Adrenal gland (tissue), 12 donors: ENCODE results near the gene NRP2. TPM values are rescaled to one million over a fixed set of nuclear protein-coding genes. Genes with fewer than 3 reads are reported as not detected.

Experiments used
- DNase-seq, 7 donors: peaks; one replicate each; pipeline ENCODE4 v3.0.0-alpha.2; 2019 to 2020
- H3K27ac ChIP-seq, 5 donors: fragments of 200-600 bp; sonication (generic) in 4 of 5; 1 replicate in 3 of 5; 2 replicates in 2 of 5; pipeline versions ENCODE4 v1.5.1 to v1.8.0; 2016 to 2020; ENCODE audit warnings: mild to moderate bottlenecking in 1 of 5
- H3K27me3 ChIP-seq: fragments of 200-600 bp; 2 replicates; pipeline ENCODE4 v1.8.0; 2021
- H3K36me3 ChIP-seq, 2 donors: fragments of 200-600 bp; replicated peaks in 1 of 2; 1 replicate in 1 of 2; 2 replicates in 1 of 2; pipeline versions ENCODE4 v1.5.1 to v1.8.0; 2018 to 2022
- H3K4me1 ChIP-seq, 2 donors: fragments of 200-600 bp; replicated peaks in 1 of 2; 1 replicate in 1 of 2; 2 replicates in 1 of 2; pipeline versions ENCODE4 v1.5.1 to v1.8.0; 2018 to 2021
- H3K4me3 ChIP-seq, 4 donors: fragments of 200-600 bp; sonication (generic) in 3 of 4; one replicate each; pipeline ENCODE4 v1.5.1; 2016 to 2018
- H3K9me3 ChIP-seq, 3 donors: fragments of 200-600 bp; sonication (generic) in 1 of 3; replicated peaks in 1 of 3; 1 replicate in 2 of 3; 2 replicates in 1 of 3; pipeline versions ENCODE4 v1.5.1 to v1.8.0; 2016 to 2021
- CTCF ChIP-seq, 6 experiments: fragments of 450-650 bp in 4 of 6; fragments of 200-600 bp in 2 of 6; sonication (generic) in 1 of 6; IDR thresholded peaks; 1 replicate in 5 of 6; 2 replicates in 1 of 6; pipeline versions ENCODE4 v1.5.1 to v1.8.0; 2016 to 2021; ENCODE audit warnings: antibody characterized with exemption in 6 of 6, mild to moderate bottlenecking in 2 of 6, moderate library complexity in 1 of 6
- POLR2A ChIP-seq, 2 donors: fragments of 450-650 bp; IDR thresholded peaks; one replicate each; pipeline ENCODE4 v1.6.1; 2017; ENCODE audit warnings: antibody characterized with exemption in 2 of 2, mild to moderate bottlenecking in 2 of 2, moderate library complexity in 1 of 2
- WGBS, 4 donors: extraction: QIAGEN DNeasy Blood & Tissue Kit in 2 of 4; methylation state at CpG; one replicate each; pipeline versions ENCODE4 v1.1.5 to v1.1.7; 2013 to 2017; 5-methylcytosine and 5-hydroxymethylcytosine counted together
- intact Hi-C, 2 donors: fragments of 100-400 bp; cut with DNase I; formaldehyde crosslinking; loops; one replicate each; pipeline versions ENCODE4 v1.14.1 to v1.15.0; 2022 to 2023
- polyA plus RNA-seq, 3 donors: library from polyadenylated mRNA; stranded (reverse); fragments of 200-250 nt in 2 of 3; fragments of 350-450 nt in 1 of 3; fragmentation: Illumina TruSeq in 1 of 3; extraction: RNeasy Lipid Tissue Mini Kit (QIAGEN cat#74804) in 1 of 3; gene quantifications; one replicate each; pipeline ENCODE4 v1.2.3, GENCODE V29; 2013 to 2014
- total RNA-seq, 9 donors: library from RNA; depleted of rRNA in 4 of 9; stranded (reverse); fragments of >200 nt in 4 of 9; fragments of 120-200 nt in 1 of 9; fragmentation: NEBNext Ultra II Directional in 1 of 9; extraction: Animal tissue kit (Norgen Biotek cat#: 25700) in 1 of 9; gene quantifications; one replicate each; pipeline versions ENCODE4 v1.1.0 to v1.2.4, GENCODE V29; 2013 to 2023
- donor health status: healthy with polysubstance abuse.
- donor health status: Bipolar disorder and iron deficiency.
- donor health status: DM: yes; HTN: yes; CAD: no.
- donor health status: DM: no; HTN: no; CAD: no.
- donor health status: DM: no; HTN: no; CAD: no.
- donor health status: DM: yes; HTN: yes; CAD: no.

The NRP2 gene
- total and polyA plus RNA-seq, 12 donors, result 27.6 to 205 (median 93.1) TPM

- intact Hi-C loops, result no loop called here
- no peaks in the 10 kb centered on the region for H3K9me3 ChIP-seq
- DNase-seq, result no peak
- TF ChIP-seq CTCF (IDR thresholded peaks at IDR 0.05) (no peak), POLR2A (IDR thresholded peaks at IDR 0.05) (no peak)
- 69 to 96% (median 91%) methylated on average over 4 of the region's 4 CpGs for WGBS, 4 donors
- no peak overlapping the region for H3K4me3 ChIP-seq
- no peaks in the 10 kb centered on the region for H3K4me1 ChIP-seq
- no peaks in the 10 kb centered on the region for H3K27me3 ChIP-seq
- H3K36me3 ChIP-seq, result peaks cover 0 to 70% of the 10 kb centered on the region in 2 donors
- H3K27ac ChIP-seq, result no peak overlapping the region
Observed at GRCh38 chr2:205768815-205769494, 86.7 kb downstream of the NRP2 start.

- Histone ChIP-seq H3K27ac (no peak overlapping the region), H3K27me3 (no peaks in the 10 kb centered on the region), H3K4me1 (no peaks in the 10 kb centered on the region), H3K4me3 (no peak overlapping the region), H3K36me3 (peaks cover 0 to 65% of the 10 kb centered on the region in 2 donors), H3K9me3 (no peaks in the 10 kb centered on the region)
- no peak for DNase-seq
- intact Hi-C loops, result no loop called here
- TF ChIP-seq POLR2A (IDR thresholded peaks at IDR 0.05), result no peak
- TF ChIP-seq CTCF (IDR thresholded peaks at IDR 0.05), result no peak
- 67 to 74% (median 70%) methylated on average over 3 of the region's 3 CpGs for whole genome bisulfite sequencing, 4 donors
Observed at GRCh38 chr2:205769495-205769850, 87.2 kb downstream of the NRP2 start.

DNA sequence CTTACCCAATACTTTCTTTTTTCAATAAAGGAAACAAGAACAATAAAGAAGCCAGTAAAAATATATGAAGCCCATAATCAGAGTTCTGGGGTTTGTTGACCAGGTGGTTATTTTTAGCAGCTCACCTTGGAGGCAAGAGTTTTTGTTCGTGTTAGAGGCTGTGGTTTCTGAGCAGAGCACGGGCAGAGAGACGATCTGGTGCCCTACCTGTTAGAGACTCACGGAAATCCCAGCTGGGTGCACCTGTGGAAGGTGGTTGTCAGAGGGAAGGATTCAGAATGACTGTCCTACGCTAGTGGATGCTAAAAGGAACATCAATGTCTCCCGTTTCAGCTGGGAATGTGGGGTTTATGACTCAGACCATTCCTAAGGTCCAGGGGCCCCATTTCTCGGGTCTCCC, 87.6 kb downstream of the NRP2 start:
- peaks cover 0 to 61% of the 10 kb centered on the region in 2 donors for H3K36me3 ChIP-seq
- no peaks in the 10 kb centered on the region for H3K27me3 ChIP-seq
- H3K27ac ChIP-seq, result no peak overlapping the region
- WGBS, 4 donors, result 78 to 93% (median 81%) methylated on average over 7 of the region's 7 CpGs
- intact Hi-C loops, result loop anchor here in 1 of 2 donors (5.0 to 10.0 kb wide), 2 partner anchors 117 to 175 kb away; no protein-coding TSS in a partner anchor
- no peaks in the 10 kb centered on the region for H3K4me1 ChIP-seq
- TF ChIP-seq CTCF (IDR thresholded peaks at IDR 0.05) (no peak), POLR2A (IDR thresholded peaks at IDR 0.05) (no peak)
- H3K4me3 ChIP-seq, result no peak overlapping the region
- no peak for DNase-seq
- H3K9me3 ChIP-seq, result no peaks in the 10 kb centered on the region

DNA sequence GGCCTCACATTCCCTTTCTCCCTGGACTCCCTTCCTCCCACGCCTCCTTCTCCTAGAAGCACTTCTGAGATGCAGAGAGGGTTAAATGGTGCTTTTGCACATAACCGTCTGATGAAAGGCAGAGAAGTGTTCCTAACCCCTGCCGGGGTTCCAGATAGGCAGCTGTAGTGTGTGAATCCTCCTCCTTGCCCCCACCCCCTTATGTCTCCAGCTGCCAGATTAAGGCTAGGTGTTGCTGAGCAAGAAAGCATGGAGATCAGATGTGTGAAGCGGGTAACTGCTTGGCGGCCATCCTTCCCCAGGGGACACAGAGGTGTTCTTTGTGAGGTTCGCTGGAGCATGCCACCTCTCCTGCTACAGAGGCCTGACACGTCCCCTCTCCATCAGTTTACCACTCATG, 88.3 kb downstream of the NRP2 start:
- no peak overlapping the region for H3K27ac ChIP-seq
- no peaks in the 10 kb centered on the region for H3K9me3 ChIP-seq
- WGBS, 4 donors, result 90 to 96% (median 92%) methylated on average over 7 of the region's 7 CpGs

More for the DNA sequence above, 88.3 kb downstream of the NRP2 start:
- no peak for DNase-seq
- Histone ChIP-seq H3K4me1 (no peaks in the 10 kb centered on the region), H3K4me3 (no peak overlapping the region), H3K27me3 (no peaks in the 10 kb centered on the region), H3K36me3 (peaks cover 0 to 55% of the 10 kb centered on the region in 2 donors)
- intact Hi-C loops, result loop anchor here in 1 of 2 donors (5.0 to 10.0 kb wide), 2 partner anchors 117 to 174 kb away; no protein-coding TSS in a partner anchor
- TF ChIP-seq CTCF (IDR thresholded peaks at IDR 0.05) (no peak), POLR2A (IDR thresholded peaks at IDR 0.05) (no peak)
